Measurements from ENCODE around the gene ZNF581. TPM values are rescaled to one million over a fixed set of nuclear protein-coding genes. Genes with fewer than 3 reads are reported as not detected.

The ZNF581 gene
- polyA plus RNA-seq, 1 donor from 2014 or later: 15.3 TPM

GRCh38 chr19:55694656-55695491, 51.4 kb downstream of the ZNF581 start:
- Histone ChIP-seq H3F3A (ENCODE audit: insufficient read depth, low read length, poor library complexity, severe bottlenecking) (no peaks in the 10 kb centered on the region), H3K27me3 (ENCODE audit: insufficient read depth, low read depth, low read length) (no peaks in the 10 kb centered on the region), H3K9me3 (ENCODE audit: low read length) (no peaks in the 10 kb centered on the region), H3K9ac (ENCODE audit: low read length) (no peak overlapping the region), H3K4me3 (ENCODE audit: low read length) (no peak overlapping the region), H3K36me3 (ENCODE audit: insufficient read depth, low read length) (no peaks in the 10 kb centered on the region), H4K20me1 (ENCODE audit: insufficient read depth) (no peaks in the 10 kb centered on the region), H3K4me2 (ENCODE audit: low read length) (no peak overlapping the region), H3K79me2 (replicated peaks; ENCODE audit: insufficient read depth, low read length) (no peaks in the 10 kb centered on the region), H2AFZ (ENCODE audit: low read depth, low read length) (no peak overlapping the region), H3K27ac (ENCODE audit: low read length) (no peak overlapping the region), H3K9me2 (ENCODE audit: insufficient read depth, low read length) (no peaks in the 10 kb centered on the region)
- no peak for TF ChIP-seq RAD21 (conservative IDR thresholded peaks at IDR 0.05)
- no peak for TF ChIP-seq POLR2AphosphoS5 (IDR thresholded peaks at IDR 0.05)
- no peak for TF ChIP-seq CTCF (IDR thresholded peaks at IDR 0.05; ENCODE audit: poor library complexity, severe bottlenecking)
- TF ChIP-seq EZH2 (IDR thresholded peaks at IDR 0.05; ENCODE audit: borderline replicate concordance, insufficient read depth, low read length, poor library complexity, severe bottlenecking): no peak

Other genes with a start within 250 kb of the ZNF581 start
- 119 and 188 TPM in 2 replicates for gene UBE2S, start 235.9 kb upstream of the ZNF581 start, polyA plus RNA-seq
- 4.5 and 7.1 TPM in 2 replicates for gene SHISA7, start 200.3 kb upstream of the ZNF581 start, polyA plus RNA-seq
- 47.7 and 48.1 TPM in 2 replicates for gene ISOC2, start 182.0 kb upstream of the ZNF581 start, polyA plus RNA-seq
- gene C19orf85, start 178.9 kb upstream of the ZNF581 start, polyA plus RNA-seq: 0.19 and 3.0 TPM in 2 replicates
- gene ZNF628, start 167.0 kb upstream of the ZNF581 start, polyA plus RNA-seq: 0.37 and 0.68 TPM in 2 replicates
- 129 and 145 TPM in 2 replicates for gene NAT14, start 158.5 kb upstream of the ZNF581 start, polyA plus RNA-seq
- gene SSC5D, start 155.2 kb upstream of the ZNF581 start, polyA plus RNA-seq: 0.45 and 1.4 TPM in 2 replicates
- not detected in 2 replicates for gene SBK2, start 106.5 kb upstream of the ZNF581 start, polyA plus RNA-seq
- not detected in 2 replicates for gene SBK3, start 98.1 kb upstream of the ZNF581 start, polyA plus RNA-seq
- 7.4 and 10.8 TPM in 2 replicates for gene ZNF579, start 62.8 kb upstream of the ZNF581 start, polyA plus RNA-seq
- gene FIZ1, start 44.1 kb upstream of the ZNF581 start, polyA plus RNA-seq: 5.1 and 7.4 TPM in 2 replicates
- 3.2 and 3.9 TPM in 2 replicates for gene ZNF524, start 43.4 kb upstream of the ZNF581 start, polyA plus RNA-seq
- 1.7 and 2.1 TPM in 2 replicates for gene ZNF865, start 38.0 kb upstream of the ZNF581 start, polyA plus RNA-seq
- 10.3 and 10.7 TPM in 2 replicates for gene ZNF784, start 19.1 kb upstream of the ZNF581 start, polyA plus RNA-seq
- 11.7 and 17.3 TPM in 2 replicates for gene ZNF580, start 2.6 kb upstream of the ZNF581 start, polyA plus RNA-seq
- 33.8 and 40.7 TPM in 2 replicates for gene CCDC106, start 4.6 kb downstream of the ZNF581 start, polyA plus RNA-seq
- gene U2AF2, start 11.4 kb downstream of the ZNF581 start, polyA plus RNA-seq: 129 and 158 TPM in 2 replicates
- gene EPN1, start 31.6 kb downstream of the ZNF581 start, polyA plus RNA-seq: 21.0 and 23.6 TPM in 2 replicates
- gene NLRP9, start 94.8 kb downstream of the ZNF581 start, polyA plus RNA-seq: not detected in 2 replicates
- not detected in 2 replicates for gene RFPL4A, start 115.4 kb downstream of the ZNF581 start, polyA plus RNA-seq
- gene RFPL4AL1, start 125.5 kb downstream of the ZNF581 start, polyA plus RNA-seq: not detected in 2 replicates
- gene NLRP11, start 188.3 kb downstream of the ZNF581 start, polyA plus RNA-seq: not detected in 2 replicates
- gene NLRP4, start 192.9 kb downstream of the ZNF581 start, polyA plus RNA-seq: not detected in 2 replicates